Activated T-helper 17 cell treated with anti-CD3 and anti-CD28 coated beads, Interleukin-2, amount 50 U/mL, for 72 hours (primary cell): ENCODE data around the gene PAQR4. TPM values are rescaled to one million over a fixed set of nuclear protein-coding genes. Genes with fewer than 3 reads are reported as not detected.

Experiments
- ATAC-seq: fragments of 150-1000 bp; cut with Tn5 transposase; replicated peaks from 2 replicates; pipeline ENCODE4 v1.10.0; 2021; ENCODE audit warnings: mild to moderate bottlenecking, moderate library complexity
- H3K27ac Mint-ChIP-seq: one replicate; pipeline ENCODE4 v1.8.0; 2022; ENCODE audit warnings: mixed read lengths
- H3K27me3 Mint-ChIP-seq: one replicate; pipeline ENCODE4 v1.8.0; 2022; ENCODE audit warnings: mixed read lengths
- H3K36me3 Mint-ChIP-seq: one replicate; pipeline ENCODE4 v1.8.0; 2022; ENCODE audit warnings: low read depth, mild to moderate bottlenecking, mixed read lengths
- H3K4me1 Mint-ChIP-seq: one replicate; pipeline ENCODE4 v1.8.0; 2022; ENCODE audit warnings: mixed read lengths
- H3K4me3 Mint-ChIP-seq: one replicate; pipeline ENCODE4 v1.8.0; 2022; ENCODE audit warnings: mild to moderate bottlenecking, mixed read lengths
- H3K9me3 Mint-ChIP-seq: one replicate; pipeline ENCODE4 v1.8.0; 2022; ENCODE audit warnings: mixed read lengths
- total RNA-seq, 2 donors: library from RNA; stranded (reverse); gene quantifications; one replicate each; pipeline ENCODE4 v1.2.3, GENCODE V29; 2022

PAQR4 gene
- total RNA-seq, 2 donors from 2014 or later, result 24.4 to 41.4 TPM

GRCh38 chr16:2987833-2988232 lies 18.7 kb downstream of the PAQR4 start:
- H3K4me1 Mint-ChIP-seq, result no peaks in the 10 kb centered on the region
- ATAC-seq, result no peak
- peaks cover 3% of the 10 kb centered on the region for H3K27me3 Mint-ChIP-seq

GRCh38 chr16:2988590-2989099 lies 19.5 kb downstream of the PAQR4 start:
- Mint-ChIP-seq H3K27ac (no peak overlapping the region), H3K27me3 (peaks cover 3% of the 10 kb centered on the region), H3K4me3 (no peak overlapping the region), H3K9me3 (no peaks in the 10 kb centered on the region), H3K36me3 (no peaks in the 10 kb centered on the region), H3K4me1 (no peaks in the 10 kb centered on the region)
- ATAC-seq, result no peak

More at GRCh38 chr16:2987833-2988232, 18.7 kb downstream of the PAQR4 start:
- H3K4me3 Mint-ChIP-seq, result no peak overlapping the region
- H3K27ac Mint-ChIP-seq, result no peak overlapping the region
- no peaks in the 10 kb centered on the region for H3K9me3 Mint-ChIP-seq
- H3K36me3 Mint-ChIP-seq, result no peaks in the 10 kb centered on the region

GRCh38 chr16:2990891-2991290 lies 21.7 kb downstream of the PAQR4 start:
- H3K4me3 Mint-ChIP-seq, result no peak overlapping the region
- H3K27ac Mint-ChIP-seq, result no peak overlapping the region
- peaks cover 3% of the 10 kb centered on the region for H3K27me3 Mint-ChIP-seq
- no peaks in the 10 kb centered on the region for H3K36me3 Mint-ChIP-seq
- ATAC-seq, result no peak
- H3K9me3 Mint-ChIP-seq, result no peaks in the 10 kb centered on the region
- H3K4me1 Mint-ChIP-seq, result no peaks in the 10 kb centered on the region

- no peaks in the 10 kb centered on the region for H3K4me1 Mint-ChIP-seq
- ATAC-seq, result no peak
- peaks cover 3% of the 10 kb centered on the region for H3K27me3 Mint-ChIP-seq
- H3K4me3 Mint-ChIP-seq, result no peak overlapping the region
- H3K9me3 Mint-ChIP-seq, result no peaks in the 10 kb centered on the region
- H3K36me3 Mint-ChIP-seq, result no peaks in the 10 kb centered on the region
- H3K27ac Mint-ChIP-seq, result no peak overlapping the region
Measured at GRCh38 chr16:2991566-2992261, 22.6 kb downstream of the PAQR4 start.

- no peaks in the 10 kb centered on the region for H3K4me1 Mint-ChIP-seq
- no peak for ATAC-seq
- no peak overlapping the region for H3K27ac Mint-ChIP-seq
- peaks cover 3% of the 10 kb centered on the region for H3K27me3 Mint-ChIP-seq
- H3K4me3 Mint-ChIP-seq, result no peak overlapping the region
- H3K36me3 Mint-ChIP-seq, result no peaks in the 10 kb centered on the region
- H3K9me3 Mint-ChIP-seq, result no peaks in the 10 kb centered on the region
Measured at GRCh38 chr16:2992383-2993081, 23.4 kb downstream of the PAQR4 start.

- H3K27ac Mint-ChIP-seq, result no peak overlapping the region
- no peak for ATAC-seq
- H3K27me3 Mint-ChIP-seq, result peaks cover 3% of the 10 kb centered on the region
- H3K4me3 Mint-ChIP-seq, result no peak overlapping the region
- H3K36me3 Mint-ChIP-seq, result no peaks in the 10 kb centered on the region
- H3K9me3 Mint-ChIP-seq, result no peaks in the 10 kb centered on the region
- H3K4me1 Mint-ChIP-seq, result no peaks in the 10 kb centered on the region
Measured at GRCh38 chr16:2996298-2996697, 27.1 kb downstream of the PAQR4 start.

- H3K9me3 Mint-ChIP-seq, result no peaks in the 10 kb centered on the region
- H3K4me3 Mint-ChIP-seq, result no peak overlapping the region
- no peaks in the 10 kb centered on the region for H3K36me3 Mint-ChIP-seq
- peaks cover 3% of the 10 kb centered on the region for H3K27me3 Mint-ChIP-seq
- ATAC-seq, result no peak
- no peaks in the 10 kb centered on the region for H3K4me1 Mint-ChIP-seq
- H3K27ac Mint-ChIP-seq, result no peak overlapping the region
Measured at GRCh38 chr16:2999929-3000328, 30.8 kb downstream of the PAQR4 start.

GRCh38 chr16:3000540-3000939 lies 31.4 kb downstream of the PAQR4 start:
- H3K27ac Mint-ChIP-seq, result no peak overlapping the region
- no peaks in the 10 kb centered on the region for H3K36me3 Mint-ChIP-seq
- ATAC-seq, result no peak
- H3K9me3 Mint-ChIP-seq, result no peaks in the 10 kb centered on the region
- no peak overlapping the region for H3K4me3 Mint-ChIP-seq
- H3K27me3 Mint-ChIP-seq, result peaks cover 3% of the 10 kb centered on the region
- no peaks in the 10 kb centered on the region for H3K4me1 Mint-ChIP-seq

- ATAC-seq, result no peak
- Mint-ChIP-seq H3K4me1 (no peaks in the 10 kb centered on the region), H3K36me3 (no peaks in the 10 kb centered on the region), H3K27me3 (peaks cover 3% of the 10 kb centered on the region), H3K9me3 (no peaks in the 10 kb centered on the region), H3K27ac (no peak overlapping the region), H3K4me3 (no peak overlapping the region)
Measured at GRCh38 chr16:3001316-3001715, 32.2 kb downstream of the PAQR4 start.

- Mint-ChIP-seq H3K27ac (no peak overlapping the region), H3K36me3 (no peaks in the 10 kb centered on the region), H3K4me3 (peak overlapping the region; percentile 39), H3K27me3 (peaks cover 6% of the 10 kb centered on the region), H3K9me3 (no peaks in the 10 kb centered on the region), H3K4me1 (peaks cover 10% of the 10 kb centered on the region)
- peak; percentile 100 for ATAC-seq
Measured at GRCh38 chr16:3003582-3004270, 34.6 kb downstream of the PAQR4 start.

- Mint-ChIP-seq H3K4me1 (peaks cover 10% of the 10 kb centered on the region), H3K36me3 (no peaks in the 10 kb centered on the region), H3K9me3 (no peaks in the 10 kb centered on the region), H3K27me3 (peaks cover 6% of the 10 kb centered on the region), H3K27ac (no peak overlapping the region), H3K4me3 (peak overlapping the region; percentile 39)
- peak; percentile 11 for ATAC-seq
Measured at GRCh38 chr16:3004319-3004718, 35.2 kb downstream of the PAQR4 start.

GRCh38 chr16:3004781-3005284 lies 35.7 kb downstream of the PAQR4 start:
- Mint-ChIP-seq H3K27me3 (peaks cover 6% of the 10 kb centered on the region), H3K27ac (no peak overlapping the region)

GRCh38 chr16:3007059-3007956 lies 38.2 kb downstream of the PAQR4 start:
- Mint-ChIP-seq H3K9me3 (no peaks in the 10 kb centered on the region), H3K36me3 (no peaks in the 10 kb centered on the region), H3K4me3 (peak overlapping the region; percentile 42), H3K4me1 (peaks cover 10% of the 10 kb centered on the region), H3K27ac (peak overlapping the region; percentile 69), H3K27me3 (peaks cover 3% of the 10 kb centered on the region)
- ATAC-seq, result no peak

More at GRCh38 chr16:3004781-3005284, 35.7 kb downstream of the PAQR4 start:
- Mint-ChIP-seq H3K36me3 (no peaks in the 10 kb centered on the region), H3K9me3 (no peaks in the 10 kb centered on the region), H3K4me1 (peaks cover 10% of the 10 kb centered on the region), H3K4me3 (peak overlapping the region; percentile 52)
- no peak for ATAC-seq
